Activated naive CD8-positive, alpha-beta T cell treated with anti-CD3 and anti-CD28 coated beads, Interleukin-2, amount 50 U/mL, for 24 hours (primary cell): ENCODE data around the gene PCDHGB4.
"Not testable (repeated sequence)": the region's sequence is repeated elsewhere in the genome, so short reads cannot be mapped to it uniquely, and the experiment has no call there.

Source experiments
- ATAC-seq: fragments of 150-1000 bp; cut with Tn5 transposase; one replicate; pipeline ENCODE4 v1.10.0; 2021
- DNase-seq: peaks from one replicate; pipeline ENCODE4 v3.0.0; 2021
- H3K27ac Mint-ChIP-seq: one replicate; pipeline ENCODE4 v1.8.0; 2021; ENCODE audit warnings: mild to moderate bottlenecking, mixed read lengths
- H3K27me3 Mint-ChIP-seq: one replicate; pipeline ENCODE4 v1.8.0; 2021; ENCODE audit warnings: mixed read lengths
- H3K36me3 Mint-ChIP-seq: one replicate; pipeline ENCODE4 v1.8.0; 2021; ENCODE audit warnings: low read depth, mixed read lengths
- H3K4me1 Mint-ChIP-seq: one replicate; pipeline ENCODE4 v1.8.0; 2021; ENCODE audit warnings: mixed read lengths
- H3K4me3 Mint-ChIP-seq: one replicate; pipeline ENCODE4 v1.8.0; 2021; ENCODE audit warnings: mild to moderate bottlenecking, moderate library complexity, mixed read lengths
- H3K9me3 Mint-ChIP-seq: one replicate; pipeline ENCODE4 v1.8.0; 2021; ENCODE audit warnings: mixed read lengths

The PCDHGB4 gene

GRCh38 chr5:141356950-141357349 lies 30.5 kb upstream of the PCDHGB4 start:
- no peak overlapping the region for H3K27ac Mint-ChIP-seq
- H3K4me1 Mint-ChIP-seq = peaks cover 2% of the 10 kb centered on the region
- no peak overlapping the region for H3K4me3 Mint-ChIP-seq
- ATAC-seq (no peak), DNase-seq (no peak)
- peaks cover 47% of the 10 kb centered on the region for H3K9me3 Mint-ChIP-seq
- peaks cover 61% of the 10 kb centered on the region for H3K27me3 Mint-ChIP-seq
- H3K36me3 Mint-ChIP-seq = peaks cover 30% of the 10 kb centered on the region

GRCh38 chr5:141359790-141360426 lies 27.6 kb upstream of the PCDHGB4 start, which contains the start of gene PCDHGB2:
Gene PCDHGB2 (plus strand): TSS chr5:141359994. CDS start chr5:141360136, 142 bp downstream.
- Mint-ChIP-seq H3K4me3 (peak within 1 kb of the TSS; percentile 76), H3K27me3 (peaks cover 69% of the 10 kb centered on the region), H3K9me3 (peaks cover 53% of the 10 kb centered on the region), H3K27ac (no peak within 1 kb of the TSS), H3K4me1 (peaks cover 2% of the 10 kb centered on the region), H3K36me3 (peaks cover 37% of the 10 kb centered on the region)
- ATAC-seq = no peak
- DNase-seq = no peak

GRCh38 chr5:141360685-141361084 lies 26.8 kb upstream of the PCDHGB4 start:
- peaks cover 41% of the 10 kb centered on the region for H3K36me3 Mint-ChIP-seq
- H3K4me3 Mint-ChIP-seq = no peak overlapping the region
- H3K4me1 Mint-ChIP-seq = peaks cover 2% of the 10 kb centered on the region
- peaks cover 59% of the 10 kb centered on the region for H3K9me3 Mint-ChIP-seq
- peaks cover 75% of the 10 kb centered on the region for H3K27me3 Mint-ChIP-seq
- DNase-seq = no peak
- H3K27ac Mint-ChIP-seq = no peak overlapping the region
- ATAC-seq = no peak

GRCh38 chr5:141362719-141363118 lies 24.8 kb upstream of the PCDHGB4 start:
- Mint-ChIP-seq H3K27me3 (peaks cover 71% of the 10 kb centered on the region), H3K4me3 (no peak overlapping the region), H3K4me1 (peaks cover 2% of the 10 kb centered on the region), H3K27ac (no peak overlapping the region), H3K9me3 (peaks cover 52% of the 10 kb centered on the region), H3K36me3 (peaks cover 38% of the 10 kb centered on the region)
- ATAC-seq = no peak
- DNase-seq = no peak

GRCh38 chr5:141363952-141364660 lies 23.4 kb upstream of the PCDHGB4 start, which contains the start of gene PCDHGA5:
Gene PCDHGA5 (plus strand): TSS chr5:141364162. CDS start chr5:141364331, 169 bp downstream.
- DNase-seq (no peak), ATAC-seq (no peak)
- H3K9me3 Mint-ChIP-seq = peaks cover 48% of the 10 kb centered on the region
- no peak within 1 kb of the TSS for H3K4me3 Mint-ChIP-seq
- H3K27me3 Mint-ChIP-seq = peaks cover 70% of the 10 kb centered on the region
- H3K4me1 Mint-ChIP-seq = peaks cover 2% of the 10 kb centered on the region
- H3K27ac Mint-ChIP-seq = no peak within 1 kb of the TSS
- peaks cover 38% of the 10 kb centered on the region for H3K36me3 Mint-ChIP-seq

- Mint-ChIP-seq H3K4me1 (peaks cover 2% of the 10 kb centered on the region), H3K4me3 (no peak overlapping the region), H3K27me3 (peaks cover 75% of the 10 kb centered on the region), H3K9me3 (peaks cover 49% of the 10 kb centered on the region), H3K36me3 (peaks cover 34% of the 10 kb centered on the region), H3K27ac (no peak overlapping the region)
- no peak for ATAC-seq
- DNase-seq = no peak
Observed at GRCh38 chr5:141366016-141366896, 21.2 kb upstream of the PCDHGB4 start.

GRCh38 chr5:141369994-141370848 lies 17.3 kb upstream of the PCDHGB4 start, which contains the start of gene PCDHGB3:
Gene PCDHGB3 (plus strand): TSS chr5:141370242. CDS start chr5:141370395, 153 bp downstream.
- Mint-ChIP-seq H3K4me1 (peaks cover 2% of the 10 kb centered on the region), H3K36me3 (peaks cover 32% of the 10 kb centered on the region), H3K27ac (no peak within 1 kb of the TSS), H3K9me3 (peaks cover 43% of the 10 kb centered on the region), H3K27me3 (peaks cover 74% of the 10 kb centered on the region), H3K4me3 (peak within 1 kb of the TSS; percentile 62)
- DNase-seq (peak; percentile 13), ATAC-seq (peak; percentile 43)

- no peak for DNase-seq
- ATAC-seq = no peak
- peaks cover 45% of the 10 kb centered on the region for H3K9me3 Mint-ChIP-seq
- H3K4me1 Mint-ChIP-seq = peaks cover 2% of the 10 kb centered on the region
- no peak overlapping the region for H3K27ac Mint-ChIP-seq
- peaks cover 30% of the 10 kb centered on the region for H3K36me3 Mint-ChIP-seq
- H3K4me3 Mint-ChIP-seq = no peak overlapping the region
- peaks cover 70% of the 10 kb centered on the region for H3K27me3 Mint-ChIP-seq
Observed at GRCh38 chr5:141371572-141372475, 15.7 kb upstream of the PCDHGB4 start.

- ATAC-seq (no peak), DNase-seq (no peak)
- Mint-ChIP-seq H3K4me3 (no peak within 1 kb of the TSS), H3K27ac (no peak within 1 kb of the TSS), H3K36me3 (peaks cover 33% of the 10 kb centered on the region), H3K9me3 (peaks cover 48% of the 10 kb centered on the region), H3K27me3 (peaks cover 65% of the 10 kb centered on the region), H3K4me1 (peaks cover 2% of the 10 kb centered on the region)
Observed at GRCh38 chr5:141373673-141374317, 13.7 kb upstream of the PCDHGB4 start, which contains the start of gene PCDHGA6. Gene PCDHGA6 (plus strand): TSS chr5:141373891. CDS start chr5:141374084, 193 bp downstream.

- DNase-seq = no peak
- ATAC-seq = no peak
- peaks cover 2% of the 10 kb centered on the region for H3K4me1 Mint-ChIP-seq
- no peak overlapping the region for H3K27ac Mint-ChIP-seq
- peaks cover 66% of the 10 kb centered on the region for H3K27me3 Mint-ChIP-seq
- peaks cover 53% of the 10 kb centered on the region for H3K9me3 Mint-ChIP-seq
- H3K4me3 Mint-ChIP-seq = no peak overlapping the region
- H3K36me3 Mint-ChIP-seq = peaks cover 33% of the 10 kb centered on the region
Observed at GRCh38 chr5:141374627-141375026, 12.9 kb upstream of the PCDHGB4 start.

GRCh38 chr5:141375444-141376155 lies 11.9 kb upstream of the PCDHGB4 start:
- Mint-ChIP-seq H3K9me3 (peaks cover 52% of the 10 kb centered on the region), H3K27me3 (peaks cover 63% of the 10 kb centered on the region), H3K36me3 (peaks cover 33% of the 10 kb centered on the region)
- not testable (repeated sequence) for H3K27ac Mint-ChIP-seq, H3K4me1 Mint-ChIP-seq, ATAC-seq, DNase-seq, H3K4me3 Mint-ChIP-seq
